Measurements from ENCODE around the gene DOC2A.
"Not testable (repeated sequence)": the region's sequence is repeated elsewhere in the genome, so short reads cannot be mapped to it uniquely, and the experiment has no call there.

DOC2A gene

GRCh38 chr16:30026449-30026848 lies 15.6 kb upstream of the DOC2A start:
- no peak for DNase-seq

- no peak for DNase-seq
Measured at GRCh38 chr16:30025574-30025973, 14.7 kb upstream of the DOC2A start.

- DNase-seq: no peak
Measured at GRCh38 chr16:30025156-30025555, 14.3 kb upstream of the DOC2A start.

- DNase-seq: no peak
Measured at GRCh38 chr16:30024451-30024850, 13.6 kb upstream of the DOC2A start.

- DNase-seq: no peak
Measured at GRCh38 chr16:30023586-30023985, 12.8 kb upstream of the DOC2A start.

GRCh38 chr16:30022887-30023286 lies 12.1 kb upstream of the DOC2A start, which contains the start of gene C16orf92:
TSS of gene C16orf92 (plus strand) at chr16:30023198. CDS start at chr16:30023341, 143 bp downstream.
- no peak for DNase-seq

- DNase-seq: no peak
Measured at GRCh38 chr16:30018731-30019158, 7.9 kb upstream of the DOC2A start.

- DNase-seq: not testable (repeated sequence)
Measured at GRCh38 chr16:30017937-30018336, 7.1 kb upstream of the DOC2A start.

- no peak for DNase-seq
Measured at GRCh38 chr16:30017277-30017656, 6.4 kb upstream of the DOC2A start.

- DNase-seq: no peak
Measured at GRCh38 chr16:30016555-30017276, 5.9 kb upstream of the DOC2A start.

GRCh38 chr16:30015450-30015849 lies 4.6 kb upstream of the DOC2A start:
- DNase-seq: not testable (repeated sequence)

- DNase-seq: not testable (repeated sequence)
Measured at GRCh38 chr16:30012598-30012997, 1.8 kb upstream of the DOC2A start.

GRCh38 chr16:30011714-30012504 lies 1.1 kb upstream of the DOC2A start:
- DNase-seq: no peak

- no peak for DNase-seq
Measured at GRCh38 chr16:30009990-30010843, 610 bp downstream of the DOC2A start.

GRCh38 chr16:30009085-30009862 lies 1.6 kb downstream of the DOC2A start:
- no peak for DNase-seq

GRCh38 chr16:30007378-30007895 lies 3.4 kb downstream of the DOC2A start:
- DNase-seq: no peak

- DNase-seq: no peak
Measured at GRCh38 chr16:30006659-30007377, 4.0 kb downstream of the DOC2A start.

- no peak for DNase-seq
Measured at GRCh38 chr16:30006095-30006473, 4.7 kb downstream of the DOC2A start.

- DNase-seq: peak; percentile 43
Measured at GRCh38 chr16:30005341-30006094, 5.3 kb downstream of the DOC2A start.

- no peak for DNase-seq
Measured at GRCh38 chr16:30004811-30005242, 6.0 kb downstream of the DOC2A start.

GRCh38 chr16:30004424-30004776 lies 6.4 kb downstream of the DOC2A start:
- no peak for DNase-seq
